Esophagus muscularis mucosa (tissue), 4 donors: Measurements from ENCODE around the gene EFEMP2. TPM values are rescaled to one million over a fixed set of nuclear protein-coding genes. Genes with fewer than 3 reads are reported as not detected.

Experiments used
- DNase-seq: peaks from one replicate; pipeline ENCODE4 v3.0.0-alpha.2; 2017; ENCODE audit errors: extremely low spot score
- H3K27ac ChIP-seq, 4 donors: fragments of 200-600 bp; sonication (generic); replicated peaks in 1 of 4; 1 replicate in 3 of 4; 2 replicates in 1 of 4; pipeline ENCODE4 v1.5.1; 2016 to 2019; ENCODE audit warnings: mild to moderate bottlenecking in 1 of 4
- H3K27me3 ChIP-seq, 4 donors: fragments of 200-600 bp; sonication (generic); one replicate each; pipeline versions ENCODE4 v1.5.1 to v1.6.0; 2016 to 2019
- H3K36me3 ChIP-seq, 4 donors: fragments of 200-600 bp; sonication (generic); one replicate each; pipeline ENCODE4 v1.5.1; 2016 to 2019
- H3K4me1 ChIP-seq, 4 donors: fragments of 200-600 bp; sonication (generic); one replicate each; pipeline ENCODE4 v1.5.1; 2016 to 2019
- H3K4me3 ChIP-seq, 4 donors: fragments of 200-600 bp; sonication (generic); 1 replicate in 2 of 4; 2 replicates in 2 of 4; pipeline ENCODE4 v1.5.1; 2016 to 2019; ENCODE audit warnings: mild to moderate bottlenecking in 4 of 4, moderate library complexity in 1 of 4
- H3K9me3 ChIP-seq, 4 donors: fragments of 200-600 bp; sonication (generic); 1 replicate in 3 of 4; 2 replicates in 1 of 4; pipeline ENCODE4 v1.5.1; 2016 to 2019
- EP300 ChIP-seq: sonication (generic); formaldehyde crosslinking; IDR thresholded peaks from one replicate; pipeline ENCODE4 v1.6.1; 2017; ENCODE audit warnings: antibody characterized with exemption
- POLR2A ChIP-seq: fragments of 450-650 bp; IDR thresholded peaks from one replicate; pipeline ENCODE4 v1.6.1; 2017; ENCODE audit warnings: antibody characterized with exemption, moderate library complexity, mild to moderate bottlenecking, low read depth
- POLR2AphosphoS5 ChIP-seq, 2 donors: sonication (generic); formaldehyde crosslinking; IDR thresholded peaks; one replicate each; pipeline ENCODE4 v1.6.1; 2017; ENCODE audit warnings: antibody characterized with exemption in 2 of 2
- WGBS: methylation state at CpG from one replicate; pipeline ENCODE4 v1.1.5; 2018; 5-methylcytosine and 5-hydroxymethylcytosine counted together
- intact Hi-C: fragments of 100-400 bp; cut with DNase I; formaldehyde crosslinking; loops from one replicate; pipeline ENCODE4 v1.15.1; 2023
- total RNA-seq, 4 donors: library from RNA; depleted of rRNA; stranded (reverse); fragments of >200 nt; gene quantifications; one replicate each; pipeline versions ENCODE4 v1.1.0 to v1.2.1, GENCODE V29; 2016
- TF ChIP-seq, protein P1 (sequence below), 3 experiments: fragments of 200-600 bp in 2 of 3; fragments of 450-650 bp in 1 of 3; sonication (generic) in 2 of 3; IDR thresholded peaks; one replicate each; pipeline ENCODE4 v1.5.1; 2017 to 2019; ENCODE audit warnings: antibody characterized with exemption in 3 of 3, mild to moderate bottlenecking in 2 of 3, moderate library complexity in 1 of 3

The EFEMP2 gene
- total RNA-seq, 4 donors from 2014 or later, result 71.8 to 111 (median 82.2) TPM

GRCh38 chr11:65854852-65855837 lies 17.5 kb downstream of the EFEMP2 start:
- peak overlapping the region in 1 of 4 donors; percentile 100 for H3K27ac ChIP-seq
- intact Hi-C loops, result no loop called here
- H3K4me1 ChIP-seq, result peaks cover 25 to 60% (median 52%) of the 10 kb centered on the region in 4 donors
- peaks cover 0 to 9% (median 3%) of the 10 kb centered on the region in 4 donors for H3K9me3 ChIP-seq
- 78% methylated on average over 11 of the region's 15 CpGs for WGBS
- H3K27me3 ChIP-seq, result no peaks in the 10 kb centered on the region
- H3K36me3 ChIP-seq, result peaks cover 22 to 65% (median 60%) of the 10 kb centered on the region in 4 donors
- TF ChIP-seq POLR2AphosphoS5 (IDR thresholded peaks at IDR 0.05), result no peak
- no peak for TF ChIP-seq EP300
- TF ChIP-seq POLR2A, result no peak
- TF ChIP-seq, protein P1, sequence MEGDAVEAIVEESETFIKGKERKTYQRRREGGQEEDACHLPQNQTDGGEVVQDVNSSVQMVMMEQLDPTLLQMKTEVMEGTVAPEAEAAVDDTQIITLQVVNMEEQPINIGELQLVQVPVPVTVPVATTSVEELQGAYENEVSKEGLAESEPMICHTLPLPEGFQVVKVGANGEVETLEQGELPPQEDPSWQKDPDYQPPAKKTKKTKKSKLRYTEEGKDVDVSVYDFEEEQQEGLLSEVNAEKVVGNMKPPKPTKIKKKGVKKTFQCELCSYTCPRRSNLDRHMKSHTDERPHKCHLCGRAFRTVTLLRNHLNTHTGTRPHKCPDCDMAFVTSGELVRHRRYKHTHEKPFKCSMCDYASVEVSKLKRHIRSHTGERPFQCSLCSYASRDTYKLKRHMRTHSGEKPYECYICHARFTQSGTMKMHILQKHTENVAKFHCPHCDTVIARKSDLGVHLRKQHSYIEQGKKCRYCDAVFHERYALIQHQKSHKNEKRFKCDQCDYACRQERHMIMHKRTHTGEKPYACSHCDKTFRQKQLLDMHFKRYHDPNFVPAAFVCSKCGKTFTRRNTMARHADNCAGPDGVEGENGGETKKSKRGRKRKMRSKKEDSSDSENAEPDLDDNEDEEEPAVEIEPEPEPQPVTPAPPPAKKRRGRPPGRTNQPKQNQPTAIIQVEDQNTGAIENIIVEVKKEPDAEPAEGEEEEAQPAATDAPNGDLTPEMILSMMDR (IDR thresholded peaks at IDR 0.05), result no peak
- DNase-seq, result no peak
- no peak overlapping the region for H3K4me3 ChIP-seq

DNA sequence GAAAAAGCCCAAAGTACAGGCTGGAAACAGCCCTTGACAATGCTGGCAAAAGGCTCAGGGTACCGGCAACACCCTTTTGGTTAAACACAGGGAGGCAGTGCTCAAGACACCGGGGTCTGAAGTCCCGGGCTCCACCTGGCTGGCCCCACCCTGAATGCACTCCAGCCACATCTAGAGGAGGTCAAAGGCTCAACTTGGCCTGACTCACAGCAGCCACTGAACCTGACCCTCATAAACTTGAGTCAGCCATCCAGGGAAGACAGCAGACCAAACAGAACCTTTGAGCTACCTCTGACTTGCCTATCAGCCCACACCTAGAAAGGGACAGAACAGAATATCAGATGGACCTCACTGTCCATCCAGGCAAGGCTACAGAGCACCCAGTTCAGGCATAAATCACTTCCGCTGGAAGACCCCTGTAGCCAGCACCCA lies 18.4 kb downstream of the EFEMP2 start:
- Histone ChIP-seq H3K4me1 (peaks cover 21 to 51% (median 45%) of the 10 kb centered on the region in 4 donors), H3K4me3 (no peak overlapping the region), H3K27me3 (no peaks in the 10 kb centered on the region), H3K36me3 (peaks cover 22 to 65% (median 60%) of the 10 kb centered on the region in 4 donors), H3K27ac (peak overlapping the region in 1 of 4 donors; percentile 100), H3K9me3 (peaks cover 0 to 9% (median 3%) of the 10 kb centered on the region in 4 donors)
- TF ChIP-seq POLR2A, result no peak
- TF ChIP-seq, protein P1 (IDR thresholded peaks at IDR 0.05), result no peak
- no peak for TF ChIP-seq POLR2AphosphoS5 (IDR thresholded peaks at IDR 0.05)
- TF ChIP-seq EP300, result no peak
- intact Hi-C loops, result no loop called here
- DNase-seq, result no peak
- 94% methylated on average over 3 of the region's 4 CpGs for WGBS

DNA sequence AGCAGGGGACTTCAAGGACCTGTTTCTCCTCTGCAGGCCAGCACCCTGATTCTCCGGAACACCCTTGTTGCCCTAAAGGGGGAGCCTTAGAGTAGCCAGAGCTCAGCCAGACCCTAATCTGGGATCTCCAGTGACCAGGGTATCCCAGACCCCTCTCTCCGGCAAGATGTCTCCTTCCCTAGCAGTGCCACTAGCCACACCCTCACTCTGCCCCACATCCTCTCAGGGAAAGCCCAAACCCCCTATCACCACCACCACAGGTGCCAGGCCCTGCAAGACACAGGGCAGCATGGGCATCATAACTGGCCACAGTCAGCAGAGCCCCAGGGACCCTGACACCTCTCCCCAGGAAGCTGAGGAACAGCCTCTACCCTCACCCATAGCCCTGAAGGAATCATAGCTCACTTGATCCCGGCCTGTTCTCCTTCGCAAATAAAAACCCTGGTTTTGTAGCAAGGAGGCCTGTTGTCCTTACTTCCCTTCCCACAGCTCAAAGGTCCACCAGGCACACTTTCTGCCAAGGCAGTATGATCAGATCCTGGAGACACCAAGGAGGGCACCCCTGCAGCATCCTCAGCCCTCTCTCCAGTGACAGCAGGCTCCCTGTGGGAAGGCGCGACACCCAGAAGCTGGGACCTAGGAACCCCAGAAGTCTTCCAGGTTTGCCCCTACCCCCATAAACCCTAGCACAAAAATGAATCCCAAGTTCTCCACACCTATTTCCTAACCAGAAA lies 19.2 kb downstream of the EFEMP2 start:
- peak overlapping the region in 1 of 4 donors; percentile 19 for H3K27ac ChIP-seq

DNA sequence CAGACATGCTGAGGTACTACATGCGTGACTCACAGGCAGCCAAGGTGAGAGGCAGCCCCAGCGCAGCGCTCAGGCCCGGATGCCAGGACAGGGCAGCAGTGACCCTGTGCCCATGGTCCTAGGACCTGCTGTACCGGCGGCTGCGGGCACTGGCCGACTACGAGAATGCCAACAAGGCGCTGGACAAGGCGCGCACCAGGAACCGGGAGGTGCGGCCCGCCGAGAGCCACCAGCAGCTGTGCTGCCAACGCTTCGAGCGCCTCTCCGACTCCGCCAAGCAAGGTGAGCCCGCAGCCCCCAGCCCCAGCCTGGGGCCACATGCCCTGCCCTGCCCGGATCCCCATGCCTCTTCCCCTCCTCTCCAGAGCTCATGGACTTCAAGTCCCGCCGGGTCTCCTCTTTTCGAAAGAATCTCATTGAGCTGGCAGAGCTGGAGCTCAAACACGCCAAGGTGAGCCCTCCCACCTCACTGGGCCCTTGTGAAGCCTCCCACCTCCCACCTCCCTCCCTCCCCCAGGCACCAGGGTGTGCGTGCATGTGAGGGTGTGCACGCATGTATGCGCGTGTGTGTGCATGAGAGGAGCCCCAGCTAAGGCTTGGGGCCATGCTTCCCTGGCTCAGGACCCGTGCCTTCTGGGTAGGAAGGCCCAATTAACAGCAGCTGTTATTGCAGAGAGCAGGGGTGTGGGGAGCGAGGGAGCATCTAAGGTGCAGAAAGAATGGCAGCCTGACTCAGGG lies 19.9 kb downstream of the EFEMP2 start:
- H3K36me3 ChIP-seq, result peaks cover 22 to 65% (median 60%) of the 10 kb centered on the region in 4 donors
- no peak for TF ChIP-seq EP300
- TF ChIP-seq, protein P1 (IDR thresholded peaks at IDR 0.05), result no peak
- TF ChIP-seq POLR2AphosphoS5 (IDR thresholded peaks at IDR 0.05), result no peak
- no peak for TF ChIP-seq POLR2A
- H3K27ac ChIP-seq, result peak overlapping the region in 1 of 4 donors; percentile 19
- no peak overlapping the region for H3K4me3 ChIP-seq
- peaks cover 21 to 49% (median 38%) of the 10 kb centered on the region in 4 donors for H3K4me1 ChIP-seq
- intact Hi-C loops, result no loop called here
- 88% methylated on average over 25 of the region's 33 CpGs for WGBS
- peaks cover 0 to 9% (median 3%) of the 10 kb centered on the region in 4 donors for H3K9me3 ChIP-seq
- no peaks in the 10 kb centered on the region for H3K27me3 ChIP-seq
- no peak for DNase-seq

More for the DNA sequence above, 19.2 kb downstream of the EFEMP2 start:
- Histone ChIP-seq H3K4me3 (no peak overlapping the region), H3K36me3 (peaks cover 22 to 65% (median 60%) of the 10 kb centered on the region in 4 donors), H3K4me1 (peaks cover 21 to 49% (median 39%) of the 10 kb centered on the region in 4 donors), H3K9me3 (peaks cover 0 to 9% (median 3%) of the 10 kb centered on the region in 4 donors), H3K27me3 (no peaks in the 10 kb centered on the region)
- TF ChIP-seq POLR2A (no peak), EP300 (no peak), POLR2AphosphoS5 (IDR thresholded peaks at IDR 0.05) (no peak)
- TF ChIP-seq, protein P1 (IDR thresholded peaks at IDR 0.05), result no peak
- intact Hi-C loops, result no loop called here
- 79% methylated on average over 6 of the region's 6 CpGs for WGBS
- no peak for DNase-seq
